ENCODE results near the gene RIF1. TPM values are rescaled to one million over a fixed set of nuclear protein-coding genes. Genes with fewer than 3 reads are reported as not detected.

RIF1 gene
- total RNA-seq, 1 experiment from 2014 or later, result 37.1 TPM

DNA sequence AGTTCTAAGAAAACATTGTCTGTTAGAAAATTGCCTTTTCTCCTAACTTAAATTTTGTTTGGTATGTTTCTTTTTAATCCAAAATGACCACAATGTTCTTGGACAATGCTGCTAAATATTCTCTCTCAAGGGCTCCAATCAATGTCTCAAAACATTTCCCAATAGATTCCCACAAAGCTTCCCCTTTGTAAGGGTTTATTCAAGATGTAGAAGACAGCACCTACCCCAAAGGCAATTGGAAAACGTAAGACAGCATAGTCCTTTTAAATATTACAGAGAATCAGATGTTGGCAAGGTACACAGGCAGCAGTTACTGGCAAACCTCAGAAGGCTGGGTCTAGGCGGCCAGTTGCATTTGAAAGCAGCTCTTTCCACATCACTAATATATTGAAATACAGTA lies 18.3 kb upstream of the RIF1 start:
- ChIA-PET CTCF (no interaction called here), POLR2A (ENCODE audit: unreplicated experiment) (no interaction called here)
- intact Hi-C loops (cut with micrococcal nuclease), result no loop called here
- no peak overlapping the region for H3K27ac ChIP-seq (ENCODE audit: low read length)
- H3K9ac ChIP-seq (ENCODE audit: low read length), result no peak overlapping the region
- no peaks in the 10 kb centered on the region for H3K27me3 ChIP-seq (ENCODE audit: low read length)
- no peaks in the 10 kb centered on the region for H3K9me2 ChIP-seq (replicated peaks; ENCODE audit: low read length)
- no TSS peak for BruUV-seq (replicated peaks)
- no peak overlapping the region for H3K4me3 ChIP-seq (ENCODE audit: low read length)
- no peaks in the 10 kb centered on the region for H4K20me1 ChIP-seq (ENCODE audit: low read length)
- no peaks in the 10 kb centered on the region for H3K9me3 ChIP-seq (ENCODE audit: low read length)
- H3K79me2 ChIP-seq (ENCODE audit: low read length), result no peaks in the 10 kb centered on the region
- no peak for ATAC-seq
- H3K36me3 ChIP-seq (ENCODE audit: low read depth, low read length), result no peaks in the 10 kb centered on the region
- no peak overlapping the region for H2AFZ ChIP-seq (ENCODE audit: low read length)
- H3K4me2 ChIP-seq (ENCODE audit: low read length), result no peak overlapping the region
- H3F3A ChIP-seq (ENCODE audit: low read length, unreplicated experiment), result no peaks in the 10 kb centered on the region
- TF ChIP-seq EZH2phosphoT487 (IDR thresholded peaks at IDR 0.05; ENCODE audit: borderline replicate concordance, low read length) (no peak), EZH2 (IDR thresholded peaks at IDR 0.05; ENCODE audit: low read length, unreplicated experiment) (no peak)
- TF ChIP-seq, protein P1, sequence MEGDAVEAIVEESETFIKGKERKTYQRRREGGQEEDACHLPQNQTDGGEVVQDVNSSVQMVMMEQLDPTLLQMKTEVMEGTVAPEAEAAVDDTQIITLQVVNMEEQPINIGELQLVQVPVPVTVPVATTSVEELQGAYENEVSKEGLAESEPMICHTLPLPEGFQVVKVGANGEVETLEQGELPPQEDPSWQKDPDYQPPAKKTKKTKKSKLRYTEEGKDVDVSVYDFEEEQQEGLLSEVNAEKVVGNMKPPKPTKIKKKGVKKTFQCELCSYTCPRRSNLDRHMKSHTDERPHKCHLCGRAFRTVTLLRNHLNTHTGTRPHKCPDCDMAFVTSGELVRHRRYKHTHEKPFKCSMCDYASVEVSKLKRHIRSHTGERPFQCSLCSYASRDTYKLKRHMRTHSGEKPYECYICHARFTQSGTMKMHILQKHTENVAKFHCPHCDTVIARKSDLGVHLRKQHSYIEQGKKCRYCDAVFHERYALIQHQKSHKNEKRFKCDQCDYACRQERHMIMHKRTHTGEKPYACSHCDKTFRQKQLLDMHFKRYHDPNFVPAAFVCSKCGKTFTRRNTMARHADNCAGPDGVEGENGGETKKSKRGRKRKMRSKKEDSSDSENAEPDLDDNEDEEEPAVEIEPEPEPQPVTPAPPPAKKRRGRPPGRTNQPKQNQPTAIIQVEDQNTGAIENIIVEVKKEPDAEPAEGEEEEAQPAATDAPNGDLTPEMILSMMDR (conservative IDR thresholded peaks at IDR 0.05; ENCODE audit: low read depth, low read length), result no peak
- peaks cover 10% of the 10 kb centered on the region for H3K4me1 ChIP-seq (ENCODE audit: insufficient read depth, low read length)
- DNase-seq, result no peak

GRCh38 chr2:151394509-151394908 lies 15.2 kb upstream of the RIF1 start:
- H3K27me3 ChIP-seq (ENCODE audit: low read length), result no peaks in the 10 kb centered on the region
- CTCF ChIA-PET, result no interaction called here
- H3K9ac ChIP-seq (ENCODE audit: low read length), result no peak overlapping the region
- DNase-seq (no peak), ATAC-seq (no peak)
- H3K9me2 ChIP-seq (replicated peaks; ENCODE audit: low read length), result no peaks in the 10 kb centered on the region
- no TSS peak for BruUV-seq (replicated peaks)
- H2AFZ ChIP-seq (ENCODE audit: low read length), result no peak overlapping the region
- no peaks in the 10 kb centered on the region for H3K36me3 ChIP-seq (ENCODE audit: low read depth, low read length)
- peaks cover 10% of the 10 kb centered on the region for H3K4me1 ChIP-seq (ENCODE audit: insufficient read depth, low read length)
- TF ChIP-seq, protein P1 (conservative IDR thresholded peaks at IDR 0.05; ENCODE audit: low read depth, low read length), result no peak
- no peak for TF ChIP-seq EZH2phosphoT487 (IDR thresholded peaks at IDR 0.05; ENCODE audit: borderline replicate concordance, low read length)
- no peak for TF ChIP-seq EZH2 (IDR thresholded peaks at IDR 0.05; ENCODE audit: low read length, unreplicated experiment)
- H3K79me2 ChIP-seq (ENCODE audit: low read length), result no peaks in the 10 kb centered on the region
- POLR2A ChIA-PET (ENCODE audit: unreplicated experiment), result no interaction called here
- no peaks in the 10 kb centered on the region for H3K9me3 ChIP-seq (ENCODE audit: low read length)
- H3F3A ChIP-seq (ENCODE audit: low read length, unreplicated experiment), result no peaks in the 10 kb centered on the region
- no peak overlapping the region for H3K27ac ChIP-seq (ENCODE audit: low read length)
- no peak overlapping the region for H3K4me3 ChIP-seq (ENCODE audit: low read length)
- intact Hi-C loops (cut with micrococcal nuclease), result no loop called here
- H3K4me2 ChIP-seq (ENCODE audit: low read length), result no peak overlapping the region
- no peaks in the 10 kb centered on the region for H4K20me1 ChIP-seq (ENCODE audit: low read length)

GRCh38 chr2:151395509-151396374 lies 14.0 kb upstream of the RIF1 start:
- ChIA-PET POLR2A (ENCODE audit: unreplicated experiment) (no interaction called here), CTCF (no interaction called here)
- Histone ChIP-seq H3K9me2 (replicated peaks; ENCODE audit: low read length) (no peaks in the 10 kb centered on the region), H3K27ac (ENCODE audit: low read length) (no peak overlapping the region), H3K9ac (ENCODE audit: low read length) (no peak overlapping the region), H3K4me1 (ENCODE audit: insufficient read depth, low read length) (peaks cover 10% of the 10 kb centered on the region), H3F3A (ENCODE audit: low read length, unreplicated experiment) (no peaks in the 10 kb centered on the region), H4K20me1 (ENCODE audit: low read length) (no peaks in the 10 kb centered on the region), H3K36me3 (ENCODE audit: low read depth, low read length) (no peaks in the 10 kb centered on the region), H3K79me2 (ENCODE audit: low read length) (no peaks in the 10 kb centered on the region), H3K9me3 (ENCODE audit: low read length) (no peaks in the 10 kb centered on the region), H2AFZ (ENCODE audit: low read length) (no peak overlapping the region), H3K4me3 (ENCODE audit: low read length) (no peak overlapping the region), H3K4me2 (ENCODE audit: low read length) (no peak overlapping the region), H3K27me3 (ENCODE audit: low read length) (no peaks in the 10 kb centered on the region)
- intact Hi-C loops (cut with micrococcal nuclease), result no loop called here
- no peak for DNase-seq
- ATAC-seq, result no peak
- TF ChIP-seq EZH2 (IDR thresholded peaks at IDR 0.05; ENCODE audit: low read length, unreplicated experiment) (no peak), EZH2phosphoT487 (IDR thresholded peaks at IDR 0.05; ENCODE audit: borderline replicate concordance, low read length) (no peak)
- TF ChIP-seq, protein P1 (conservative IDR thresholded peaks at IDR 0.05; ENCODE audit: low read depth, low read length), result no peak
- BruUV-seq (replicated peaks), result no TSS peak

Measured in PC-3 (cell line).